Measurements from ENCODE around the gene SPOP. TPM values are rescaled to one million over a fixed set of nuclear protein-coding genes. Genes with fewer than 3 reads are reported as not detected.
A peak's percentile ranks its signal among the peaks of the same experiment; 100 is the strongest.

The SPOP gene
- total and polyA plus RNA-seq, 2 experiments from 2014 or later, result 13.9 to 18.6 TPM

GRCh38 chr17:49707246-49707607 lies 29.3 kb upstream of the SPOP start (continued):
- TF ChIP-seq ZNF462 (CRISPR knock-in tag; IDR thresholded peaks at IDR 0.05) (no peak), ZNF114 (CRISPR knock-in tag; IDR thresholded peaks at IDR 0.05) (no peak), STAT1 (IDR thresholded peaks at IDR 0.05; ENCODE audit: unreplicated experiment) (no peak), REST (IDR thresholded peaks at IDR 0.05; ENCODE audit: unreplicated experiment) (no peak)

GRCh38 chr17:49705254-49705653 lies 27.4 kb upstream of the SPOP start:
- Mint-ChIP-seq H3K4me3 (peak overlapping the region; percentile 23; the same call in 2 of the 3 replicates), H3K4me1 (peaks cover 16% of the 10 kb centered on the region), H3K27ac (no peak overlapping the region), H3K36me3 (ENCODE audit: low read depth) (peaks cover 52% of the 10 kb centered on the region), H3K27me3 (ENCODE audit: insufficient read depth, low read depth, poor library complexity) (peaks cover 8% of the 10 kb centered on the region), H3K9me3 (no peaks in the 10 kb centered on the region)
- Histone ChIP-seq H3K27ac (ENCODE audit: low read depth) (no peak overlapping the region), H3K36me3 (ENCODE audit: insufficient read depth) (peaks cover 28% of the 10 kb centered on the region), H3K4me2 (no peak overlapping the region), H3F3A (replicated peaks; ENCODE audit: low read depth) (peaks cover 14% of the 10 kb centered on the region; the same call in 1 of the 2 replicates), H3K4me1 (ENCODE audit: insufficient read depth) (peaks cover 3% of the 10 kb centered on the region; the same call in 1 of the 2 replicates), H2AFZ (no peak overlapping the region), H3K27me3 (ENCODE audit: insufficient read depth) (no peaks in the 10 kb centered on the region), H3K79me2 (replicated peaks; ENCODE audit: insufficient read depth) (peaks cover 13% of the 10 kb centered on the region), H3K9me2 (ENCODE audit: insufficient read depth) (no peaks in the 10 kb centered on the region), H3K4me3 (no peak overlapping the region), H4K20me1 (replicated peaks; ENCODE audit: insufficient read depth) (no peaks in the 10 kb centered on the region)
- DNase-seq (ENCODE audit: low spot score) (no peak), ATAC-seq (no peak)
- TF ChIP-seq STAT1 (IDR thresholded peaks at IDR 0.05; ENCODE audit: unreplicated experiment) (no peak), POLR2AphosphoS5 (IDR thresholded peaks at IDR 0.05; ENCODE audit: low read depth) (no peak), CREB1 (CRISPR knock-in tag; IDR thresholded peaks at IDR 0.05; ENCODE audit: low read depth) (no peak), EZH2phosphoT487 (IDR thresholded peaks at IDR 0.05; ENCODE audit: unreplicated experiment) (no peak), EZH2 (IDR thresholded peaks at IDR 0.05; ENCODE audit: low read depth, unreplicated experiment) (no peak), JUNB (IDR thresholded peaks at IDR 0.05; ENCODE audit: unreplicated experiment) (no peak), ZNF114 (CRISPR knock-in tag; IDR thresholded peaks at IDR 0.05) (no peak), ZNF331 (CRISPR knock-in tag; IDR thresholded peaks at IDR 0.05; ENCODE audit: low read depth) (no peak), NANOG (IDR thresholded peaks at IDR 0.05; ENCODE audit: borderline replicate concordance) (no peak)

Data from GM23338 (cell line).